HG02759 (cell line): ENCODE measurements around the gene OR52D1.

Experiments used
- ATAC-seq: cut with Tn5 transposase; IDR thresholded peaks from one replicate; pipeline ENCODE4 v1.9.1; 2021; ENCODE audit warnings: mild to moderate bottlenecking, moderate library complexity; ENCODE audit not compliant: unreplicated experiment

OR52D1 gene

GRCh38 chr11:5509803-5510202 lies 21.3 kb downstream of the OR52D1 start, which contains the start of gene UBQLN3:
Gene UBQLN3, minus strand, starts transcription at chr11:5509957. Its CDS starts 399 bp downstream, at chr11:5509558.
- ATAC-seq, result no peak

- ATAC-seq, result no peak
Observed at GRCh38 chr11:5514841-5515240, 26.4 kb downstream of the OR52D1 start.

DNA sequence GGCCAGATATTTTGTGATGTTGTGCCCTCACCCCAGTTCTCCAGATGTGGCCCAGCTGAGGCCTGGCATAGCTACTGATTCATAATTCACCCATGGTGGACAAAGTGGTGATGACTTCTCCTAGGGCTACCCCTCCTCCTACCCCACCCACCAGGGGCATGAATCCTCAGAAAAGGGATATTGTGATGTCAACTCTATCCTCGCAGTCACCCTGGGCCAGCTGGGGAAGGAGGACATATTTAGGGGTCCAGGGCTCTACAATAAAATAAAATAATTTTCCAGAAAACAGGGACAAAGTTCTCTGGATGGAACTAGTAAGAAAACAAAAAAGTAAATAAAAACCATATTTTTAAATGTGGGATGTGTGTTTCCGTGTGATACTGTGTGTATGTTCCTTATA lies 28.1 kb downstream of the OR52D1 start, which contains the start of gene UBQLNL:
TSS of gene UBQLNL (minus strand) at position 101 of the 400 bp plus-strand sequence. CDS start 258 bp downstream, outside the sequence.
- no peak for ATAC-seq

- no peak for ATAC-seq
Observed at GRCh38 chr11:5521540-5521939, 33.1 kb downstream of the OR52D1 start.

DNA sequence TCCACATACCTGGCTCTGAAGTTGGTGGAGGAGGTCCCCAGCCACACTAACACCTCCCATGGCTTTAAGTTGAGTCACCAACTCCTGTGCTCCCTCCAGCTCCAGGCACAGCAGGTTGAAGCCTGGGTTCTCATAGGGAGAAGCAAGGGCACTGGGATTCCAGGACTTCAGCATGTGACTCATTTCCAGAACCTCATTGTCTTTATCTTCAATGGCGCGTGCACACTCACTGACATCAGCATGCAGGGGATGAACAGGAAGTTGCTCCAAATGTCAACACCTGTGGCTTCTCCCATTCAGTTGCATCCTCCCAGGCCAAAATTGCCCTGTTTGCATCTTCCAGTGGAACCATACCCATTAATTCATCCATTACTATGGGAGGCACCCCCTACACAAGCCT lies 33.8 kb downstream of the OR52D1 start:
- ATAC-seq, result no peak

DNA sequence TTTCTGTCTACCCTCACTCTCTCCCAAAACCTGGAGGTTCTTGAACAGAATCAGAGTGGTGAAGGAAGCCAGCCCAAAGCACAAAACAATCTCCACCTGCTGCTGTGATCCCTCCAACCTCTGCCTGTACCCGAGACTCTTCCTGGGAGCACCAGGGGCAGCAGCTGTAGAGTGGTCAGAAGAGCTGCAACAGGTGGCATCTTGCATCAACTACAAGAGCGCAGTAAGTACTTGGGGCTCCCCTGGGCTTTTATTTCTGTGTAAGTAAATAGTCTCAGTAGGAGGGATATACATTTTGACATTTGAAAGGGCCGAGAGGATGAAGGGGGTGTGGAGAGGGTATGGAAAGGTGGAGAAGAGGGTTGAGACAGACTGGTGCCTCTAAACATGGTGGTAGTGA lies 36.3 kb downstream of the OR52D1 start:
- no peak for ATAC-seq

DNA sequence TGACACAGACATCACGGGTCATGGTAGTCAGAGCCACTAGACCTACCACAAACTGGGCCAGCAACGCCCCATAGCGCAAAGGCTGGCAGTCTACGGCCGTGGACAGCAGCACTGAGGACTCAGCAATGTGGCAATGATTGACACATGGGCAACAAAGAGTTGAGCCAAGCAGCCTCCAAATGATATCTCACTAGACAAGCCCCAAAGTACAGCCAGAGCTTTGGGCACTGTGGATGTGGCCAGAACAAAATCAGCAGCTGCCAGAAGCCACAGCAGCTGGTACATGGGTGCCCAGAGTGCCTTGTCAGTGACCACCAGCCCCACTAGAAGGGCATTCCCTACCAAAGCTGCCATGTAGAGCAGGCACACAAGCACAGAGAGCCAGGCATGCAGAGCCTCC lies 39.2 kb downstream of the OR52D1 start:
- no peak for ATAC-seq

GRCh38 chr11:5528495-5528894 lies 40.0 kb downstream of the OR52D1 start:
- no peak for ATAC-seq

- no peak for ATAC-seq
Observed at GRCh38 chr11:5531053-5531831, 42.8 kb downstream of the OR52D1 start.

- ATAC-seq, result no peak
Observed at GRCh38 chr11:5534046-5534445, 45.6 kb downstream of the OR52D1 start.

- no peak for ATAC-seq
Observed at GRCh38 chr11:5536482-5536881, 48.0 kb downstream of the OR52D1 start.
